ENCODE results near the gene PSMD11.
"Not testable (repeated sequence)": the region's sequence is repeated elsewhere in the genome, so short reads cannot be mapped to it uniquely, and the experiment has no call there.

Gene PSMD11

GRCh38 chr17:32516940-32517701 lies 72.8 kb downstream of the PSMD11 start:
- H3K36me3 ChIP-seq (replicated peaks): no peaks in the 10 kb centered on the region
- DNase-seq (ENCODE audit: low spot score in 2 of 2): no peak
- peaks cover 4% of the 10 kb centered on the region; the same call in 1 of the 2 replicates for H3K4me1 ChIP-seq
- no peak overlapping the region for H3K4me3 ChIP-seq
- H3K9me3 ChIP-seq: no peaks in the 10 kb centered on the region
- in situ Hi-C loops (cut with MboI; ENCODE audit: low sequenced_read_pairs): no loop called here
- no peaks in the 10 kb centered on the region for H3K27me3 ChIP-seq (ENCODE audit: low read depth)

DNA sequence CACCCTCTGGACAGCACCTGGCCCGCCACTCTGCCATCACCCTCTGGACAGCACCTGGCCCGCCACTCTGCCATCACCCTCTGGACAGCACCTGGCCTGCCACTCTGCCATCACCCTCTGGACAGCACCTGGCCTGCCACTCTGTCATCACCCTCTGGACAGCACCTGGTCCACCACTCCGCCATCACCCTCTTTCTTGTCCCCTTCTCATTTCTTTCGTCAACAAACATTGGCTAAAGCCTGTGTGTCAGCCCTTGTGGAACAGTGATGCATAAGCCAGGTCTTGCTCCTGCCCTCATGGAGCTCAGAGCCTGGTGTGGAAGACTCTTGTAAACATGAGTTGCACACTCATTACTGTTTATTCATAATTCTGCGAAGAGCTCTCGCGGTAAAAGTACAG lies 73.7 kb downstream of the PSMD11 start:
- peaks cover 4% of the 10 kb centered on the region; the same call in 1 of the 2 replicates for H3K4me1 ChIP-seq
- in situ Hi-C loops (cut with MboI; ENCODE audit: low sequenced_read_pairs): no loop called here

DNA sequence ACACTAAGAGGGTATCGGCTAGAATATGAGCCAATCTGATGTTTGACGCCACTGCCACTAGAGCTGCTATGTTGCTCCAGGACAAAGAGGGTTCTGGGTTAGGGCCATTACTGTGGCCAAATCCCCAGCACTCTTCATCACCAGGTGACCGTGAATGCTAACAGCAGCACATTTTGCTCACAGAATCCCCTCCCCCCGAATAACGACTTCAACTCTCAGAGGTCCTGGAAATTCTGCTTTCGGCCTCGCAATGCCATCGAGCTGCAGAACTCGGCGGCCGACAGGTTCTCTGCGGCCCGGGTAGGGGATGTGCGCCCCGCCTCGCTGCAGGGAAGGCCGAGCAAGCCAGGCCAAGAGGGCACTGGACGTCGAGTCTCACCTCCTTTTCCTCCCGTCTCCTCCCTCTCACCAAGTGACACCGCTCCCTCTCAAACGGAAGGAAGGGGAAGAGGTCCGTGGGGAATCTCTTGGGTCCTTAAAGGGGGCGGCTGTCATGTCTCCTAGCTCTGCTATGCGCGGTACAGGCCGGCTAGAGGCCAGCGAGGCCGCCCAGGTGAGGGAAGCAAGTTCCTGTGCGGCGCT lies 74.4 kb downstream of the PSMD11 start:
- Histone ChIP-seq H3K27me3 (ENCODE audit: low read depth) (no peaks in the 10 kb centered on the region), H3K9me3 (no peaks in the 10 kb centered on the region), H3K4me3 (peak overlapping the region; percentile 18), H3K36me3 (replicated peaks) (no peaks in the 10 kb centered on the region), H3K4me1 (peaks cover 4% of the 10 kb centered on the region; the same call in 1 of the 2 replicates)
- in situ Hi-C loops (cut with MboI; ENCODE audit: low sequenced_read_pairs): no loop called here
- no peak for DNase-seq (ENCODE audit: low spot score in 2 of 2)

More for the DNA sequence above, 73.7 kb downstream of the PSMD11 start:
- DNase-seq (ENCODE audit: low spot score in 2 of 2): no peak
- H3K27me3 ChIP-seq (ENCODE audit: low read depth): no peaks in the 10 kb centered on the region
- no peaks in the 10 kb centered on the region for H3K9me3 ChIP-seq
- H3K36me3 ChIP-seq (replicated peaks): no peaks in the 10 kb centered on the region
- H3K4me3 ChIP-seq: no peak overlapping the region

DNA sequence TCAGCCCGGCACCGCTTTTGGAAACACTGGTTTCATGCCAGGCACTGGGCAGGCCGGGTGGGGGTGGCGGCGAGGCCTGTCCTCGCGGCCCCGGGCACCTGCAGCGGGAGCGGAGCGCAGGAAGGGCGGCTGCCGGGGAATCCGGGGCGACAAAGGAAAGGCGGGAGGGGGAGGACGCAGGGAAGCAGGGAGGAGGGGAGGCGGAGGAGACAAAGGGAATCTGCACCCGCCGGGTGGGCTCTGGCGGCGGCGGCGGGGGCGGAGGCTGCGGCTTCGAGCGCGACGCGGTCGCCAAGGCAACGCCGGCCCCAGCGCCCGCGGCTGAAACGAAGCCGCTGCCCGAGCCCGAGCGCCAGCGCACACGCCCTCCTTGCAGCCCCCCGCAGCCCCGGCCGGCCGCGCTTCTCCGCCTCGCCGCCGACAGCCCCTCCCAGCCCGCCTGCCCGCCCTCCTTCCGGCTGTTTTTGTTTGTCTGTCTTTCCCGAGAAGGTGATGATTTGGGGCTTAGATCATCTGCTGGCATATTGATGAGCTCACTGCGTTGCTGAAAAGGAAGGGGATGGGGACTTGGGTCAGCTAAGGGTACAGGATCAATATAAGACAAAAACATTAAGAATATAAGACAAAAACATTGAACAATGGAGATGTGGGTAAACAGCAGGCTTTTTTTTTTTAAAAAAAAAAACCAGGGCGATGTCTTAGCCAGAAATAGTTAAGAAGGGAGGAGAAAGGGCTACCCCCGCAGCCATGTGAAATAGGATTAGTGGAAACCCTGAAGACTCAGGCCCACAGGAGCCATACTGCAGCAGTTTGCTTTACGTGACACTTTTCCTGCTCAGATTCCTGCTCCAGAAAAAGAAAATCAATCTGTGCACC lies 75.2 kb downstream of the PSMD11 start:
- in situ Hi-C loops (cut with MboI; ENCODE audit: low sequenced_read_pairs): no loop called here
- DNase-seq (ENCODE audit: low spot score in 2 of 2): peak; percentile 49 to 77

DNA sequence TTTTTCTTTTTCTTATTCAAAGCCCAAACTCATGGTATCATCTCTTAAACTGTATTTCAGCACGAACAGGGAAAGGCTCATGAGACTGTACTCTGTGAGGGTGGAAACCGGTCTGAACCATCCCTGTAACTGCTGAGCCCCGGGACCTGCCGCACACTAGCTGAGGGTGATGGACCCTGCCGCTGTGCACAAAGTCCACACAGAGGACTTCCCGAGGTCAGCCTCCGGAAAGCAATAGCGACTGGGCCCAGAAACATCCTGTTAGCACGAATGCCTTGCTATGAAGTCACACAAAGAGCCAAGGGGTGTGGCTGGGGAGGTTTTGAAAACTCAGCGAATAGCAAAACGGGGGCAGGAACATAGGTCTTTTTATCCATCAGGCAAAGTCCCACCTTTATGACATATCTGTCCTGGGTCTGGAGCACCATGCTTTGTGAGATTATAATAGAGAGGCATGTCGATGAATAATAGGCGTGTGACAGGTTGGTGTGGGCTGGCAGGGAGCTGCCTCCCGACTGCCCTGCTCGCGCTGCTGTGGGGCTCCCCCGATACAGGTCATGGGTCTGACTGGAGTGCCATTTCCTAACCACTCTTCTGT lies 75.9 kb downstream of the PSMD11 start:
- DNase-seq (ENCODE audit: low spot score in 2 of 2): peak in 1 of 2 experiments; percentile 18
- no peaks in the 10 kb centered on the region for H3K9me3 ChIP-seq
- no peaks in the 10 kb centered on the region for H3K27me3 ChIP-seq (ENCODE audit: low read depth)
- H3K36me3 ChIP-seq (replicated peaks): no peaks in the 10 kb centered on the region
- peaks cover 4% of the 10 kb centered on the region; the same call in 1 of the 2 replicates for H3K4me1 ChIP-seq
- in situ Hi-C loops (cut with MboI; ENCODE audit: low sequenced_read_pairs): no loop called here
- H3K4me3 ChIP-seq: no peak overlapping the region

More for the DNA sequence above, 75.2 kb downstream of the PSMD11 start:
- Histone ChIP-seq H3K4me3 (peak overlapping the region; percentile 18), H3K27me3 (ENCODE audit: low read depth) (no peaks in the 10 kb centered on the region), H3K9me3 (no peaks in the 10 kb centered on the region), H3K4me1 (peaks cover 4% of the 10 kb centered on the region; the same call in 1 of the 2 replicates), H3K36me3 (replicated peaks) (no peaks in the 10 kb centered on the region)

GRCh38 chr17:32520737-32521404 lies 76.6 kb downstream of the PSMD11 start:
- DNase-seq (ENCODE audit: low spot score in 2 of 2): no peak
- H3K4me1 ChIP-seq: peaks cover 4% of the 10 kb centered on the region; the same call in 1 of the 2 replicates
- H3K9me3 ChIP-seq: no peaks in the 10 kb centered on the region
- no peaks in the 10 kb centered on the region for H3K27me3 ChIP-seq (ENCODE audit: low read depth)
- no peaks in the 10 kb centered on the region for H3K36me3 ChIP-seq (replicated peaks)
- in situ Hi-C loops (cut with MboI; ENCODE audit: low sequenced_read_pairs): no loop called here
- no peak overlapping the region for H3K4me3 ChIP-seq

GRCh38 chr17:32523017-32523680 lies 78.8 kb downstream of the PSMD11 start:
- H3K27me3 ChIP-seq (ENCODE audit: low read depth): no peaks in the 10 kb centered on the region
- no peaks in the 10 kb centered on the region for H3K9me3 ChIP-seq
- H3K4me3 ChIP-seq: no peak overlapping the region
- in situ Hi-C loops (cut with MboI; ENCODE audit: low sequenced_read_pairs): no loop called here
- H3K4me1 ChIP-seq: peaks cover 4% of the 10 kb centered on the region; the same call in 1 of the 2 replicates
- H3K36me3 ChIP-seq (replicated peaks): no peaks in the 10 kb centered on the region
- DNase-seq (ENCODE audit: low spot score in 2 of 2): no peak

DNA sequence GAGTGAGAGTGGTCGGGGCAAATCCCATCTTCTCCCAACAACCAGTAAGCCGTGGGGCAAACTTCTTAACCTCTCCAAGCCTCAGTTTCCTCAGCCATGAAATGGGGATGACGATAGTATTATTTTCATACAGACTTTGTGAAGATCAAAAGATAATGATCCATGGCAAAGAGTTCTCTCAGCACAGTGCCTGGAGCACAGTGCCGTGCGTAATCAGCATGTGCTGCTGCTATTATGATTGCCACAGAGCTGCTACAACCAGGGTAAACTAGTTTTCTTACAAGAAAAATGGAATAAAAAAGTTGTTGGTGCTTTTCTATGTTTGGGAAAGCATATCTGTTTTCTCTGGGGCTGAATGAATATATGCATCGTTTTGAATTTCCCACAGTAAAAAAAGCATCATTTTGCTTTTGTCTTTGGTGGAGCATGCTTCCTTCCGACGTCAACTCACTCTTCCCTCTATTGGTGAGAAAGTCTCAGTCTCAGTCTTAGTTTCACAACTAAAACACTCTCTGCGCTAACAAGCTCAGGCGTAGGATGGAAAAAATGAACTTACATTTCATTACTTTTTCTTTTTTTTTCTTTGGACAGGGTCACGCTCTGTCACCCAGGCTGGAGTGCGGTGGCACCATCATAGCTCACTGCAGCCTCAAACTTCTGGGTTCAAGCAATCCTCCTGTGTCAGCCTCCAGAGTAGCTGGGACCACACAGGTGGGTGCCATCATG lies 79.7 kb downstream of the PSMD11 start:
- H3K4me1 ChIP-seq: peaks cover 4% of the 10 kb centered on the region; the same call in 1 of the 2 replicates
- H3K9me3 ChIP-seq: no peaks in the 10 kb centered on the region
- no peak for DNase-seq (ENCODE audit: low spot score in 2 of 2)

GRCh38 chr17:32524553-32524880 lies 80.2 kb downstream of the PSMD11 start:
- DNase-seq (ENCODE audit: low spot score in 2 of 2); H3K36me3 ChIP-seq (replicated peaks); H3K9me3 ChIP-seq; H3K4me3 ChIP-seq; in situ Hi-C loops (cut with MboI; ENCODE audit: low sequenced_read_pairs); H3K4me1 ChIP-seq; H3K27me3 ChIP-seq (ENCODE audit: low read depth): not testable (repeated sequence)

More for the DNA sequence above, 79.7 kb downstream of the PSMD11 start:
- Histone ChIP-seq H3K36me3 (replicated peaks) (no peaks in the 10 kb centered on the region), H3K27me3 (ENCODE audit: low read depth) (peaks cover 3% of the 10 kb centered on the region; the same call in 1 of the 2 replicates), H3K4me3 (no peak overlapping the region)
- in situ Hi-C loops (cut with MboI; ENCODE audit: low sequenced_read_pairs): no loop called here

DNA sequence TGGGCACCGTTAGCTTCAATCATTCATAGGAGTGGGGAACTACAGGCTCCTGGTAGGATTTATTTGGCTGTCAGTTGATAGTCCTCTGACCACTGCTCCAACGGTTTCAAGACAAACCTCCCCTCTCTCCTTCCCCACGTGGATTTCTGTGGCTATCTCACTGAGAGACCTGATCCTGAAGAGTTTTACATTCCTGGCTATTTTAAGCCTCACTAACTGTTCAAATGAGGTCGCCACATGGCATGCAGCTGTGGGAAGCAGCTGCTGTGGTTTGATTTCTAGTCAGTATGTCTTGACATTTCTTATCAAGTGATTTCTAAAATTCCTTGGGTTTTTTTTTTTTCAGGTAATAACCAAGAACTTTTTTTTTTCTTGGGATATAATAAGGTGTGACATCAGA lies 80.8 kb downstream of the PSMD11 start:
- Histone ChIP-seq H3K4me1 (peaks cover under 1% of the 10 kb centered on the region; the same call in 1 of the 2 replicates), H3K9me3 (no peaks in the 10 kb centered on the region), H3K36me3 (replicated peaks) (no peaks in the 10 kb centered on the region), H3K27me3 (ENCODE audit: low read depth) (peaks cover 3% of the 10 kb centered on the region; the same call in 1 of the 2 replicates), H3K4me3 (no peak overlapping the region)
- in situ Hi-C loops (cut with MboI; ENCODE audit: low sequenced_read_pairs): no loop called here
- no peak for DNase-seq (ENCODE audit: low spot score in 2 of 2)

DNA sequence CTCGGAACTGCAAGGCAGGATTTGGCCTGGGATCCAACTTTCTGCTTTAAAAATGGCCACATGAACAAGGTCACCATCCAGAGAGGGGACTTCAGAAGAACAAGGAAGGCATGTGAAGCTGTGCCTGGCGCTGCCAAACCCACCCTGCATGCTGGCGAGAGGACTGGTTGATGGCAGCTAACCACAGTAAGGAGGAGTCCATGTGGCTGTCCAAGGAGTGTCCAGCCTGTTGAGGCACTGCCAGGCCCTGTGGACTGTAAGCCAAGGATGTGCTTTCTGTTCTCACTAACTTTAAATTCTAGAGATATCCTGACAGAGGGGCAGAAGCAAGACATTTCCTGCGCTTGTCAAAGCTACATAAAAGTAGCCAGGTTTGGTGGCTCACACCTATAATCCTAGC lies 82.8 kb downstream of the PSMD11 start:
- no peak for DNase-seq (ENCODE audit: low spot score in 2 of 2)
- H3K36me3 ChIP-seq (replicated peaks): no peaks in the 10 kb centered on the region
- no peaks in the 10 kb centered on the region for H3K4me1 ChIP-seq
- no peak overlapping the region for H3K4me3 ChIP-seq
- peaks cover 3% of the 10 kb centered on the region; the same call in 1 of the 2 replicates for H3K27me3 ChIP-seq (ENCODE audit: low read depth)
- in situ Hi-C loops (cut with MboI; ENCODE audit: low sequenced_read_pairs): no loop called here
- no peaks in the 10 kb centered on the region for H3K9me3 ChIP-seq

DNA sequence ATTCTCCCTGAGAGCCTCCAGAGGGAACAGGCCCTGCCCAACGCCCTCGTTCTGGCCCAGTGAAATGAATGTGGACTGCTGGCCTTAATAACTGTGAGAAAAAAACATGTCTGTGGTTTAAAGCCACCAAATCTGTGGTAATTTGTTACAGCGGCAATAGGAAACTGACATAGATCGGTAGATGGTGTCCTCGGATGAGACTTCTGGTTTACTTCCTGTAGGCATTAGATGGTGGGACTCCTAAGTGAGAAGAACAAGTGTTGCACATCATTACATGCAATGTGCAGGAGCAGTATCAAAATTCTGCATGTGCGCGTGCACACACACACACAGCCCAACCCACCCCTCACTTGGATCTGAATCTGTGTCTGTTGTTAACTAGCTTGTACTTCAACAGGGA lies 84.5 kb downstream of the PSMD11 start:
- Histone ChIP-seq H3K4me3 (no peak overlapping the region), H3K36me3 (replicated peaks) (no peaks in the 10 kb centered on the region), H3K27me3 (ENCODE audit: low read depth) (peaks cover 3% of the 10 kb centered on the region; the same call in 1 of the 2 replicates), H3K4me1 (no peaks in the 10 kb centered on the region), H3K9me3 (no peaks in the 10 kb centered on the region)
- in situ Hi-C loops (cut with MboI; ENCODE audit: low sequenced_read_pairs): no loop called here
- no peak for DNase-seq (ENCODE audit: low spot score in 2 of 2)

Data from HAP-1 (cell line).